ENCODE data around the gene RASSF7. TPM values are rescaled to one million over a fixed set of nuclear protein-coding genes. Genes with fewer than 3 reads are reported as not detected.

The RASSF7 gene
- total and polyA plus RNA-seq, 2 donors from 2014 or later = 106 to 108 TPM

DNA sequence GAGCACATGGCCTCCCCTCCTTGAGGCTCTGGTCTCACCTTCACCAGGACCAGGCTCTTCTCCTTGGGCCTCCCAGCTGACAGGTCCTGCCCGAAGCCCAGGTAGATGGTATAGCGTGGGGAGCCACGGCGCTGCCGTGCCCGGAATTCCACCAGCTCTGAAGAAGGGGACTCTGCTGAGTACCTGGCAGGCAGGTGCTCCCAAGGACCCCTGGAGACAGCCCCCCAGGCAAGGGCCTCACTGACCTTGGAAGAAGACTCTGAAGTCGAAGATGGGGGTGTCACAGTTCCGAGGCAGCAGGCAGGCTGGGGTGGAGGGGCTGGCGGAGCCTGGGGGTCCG lies 52.2 kb downstream of the RASSF7 start:
- DNase-seq (peak in 1 of 5 donors; percentile 72), FAIRE-seq (no peak)
- TF ChIP-seq, protein P1, sequence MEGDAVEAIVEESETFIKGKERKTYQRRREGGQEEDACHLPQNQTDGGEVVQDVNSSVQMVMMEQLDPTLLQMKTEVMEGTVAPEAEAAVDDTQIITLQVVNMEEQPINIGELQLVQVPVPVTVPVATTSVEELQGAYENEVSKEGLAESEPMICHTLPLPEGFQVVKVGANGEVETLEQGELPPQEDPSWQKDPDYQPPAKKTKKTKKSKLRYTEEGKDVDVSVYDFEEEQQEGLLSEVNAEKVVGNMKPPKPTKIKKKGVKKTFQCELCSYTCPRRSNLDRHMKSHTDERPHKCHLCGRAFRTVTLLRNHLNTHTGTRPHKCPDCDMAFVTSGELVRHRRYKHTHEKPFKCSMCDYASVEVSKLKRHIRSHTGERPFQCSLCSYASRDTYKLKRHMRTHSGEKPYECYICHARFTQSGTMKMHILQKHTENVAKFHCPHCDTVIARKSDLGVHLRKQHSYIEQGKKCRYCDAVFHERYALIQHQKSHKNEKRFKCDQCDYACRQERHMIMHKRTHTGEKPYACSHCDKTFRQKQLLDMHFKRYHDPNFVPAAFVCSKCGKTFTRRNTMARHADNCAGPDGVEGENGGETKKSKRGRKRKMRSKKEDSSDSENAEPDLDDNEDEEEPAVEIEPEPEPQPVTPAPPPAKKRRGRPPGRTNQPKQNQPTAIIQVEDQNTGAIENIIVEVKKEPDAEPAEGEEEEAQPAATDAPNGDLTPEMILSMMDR (IDR thresholded peaks at IDR 0.05; ENCODE audit: borderline replicate concordance, extremely low read depth, insufficient read depth) = no peak
- H3K27ac ChIP-seq (ENCODE audit: low read depth in 2 of 2, low read length in 2 of 2) = no peak overlapping the region
- H3K36me3 ChIP-seq (ENCODE audit: control insufficient read depth in 2 of 3, insufficient read depth in 3 of 3, low read length in 3 of 3) = peaks cover 0 to 31% (median 12%) of the 10 kb centered on the region in 3 donors
- H3K4me1 ChIP-seq (ENCODE audit: control insufficient read depth in 2 of 3, insufficient read depth in 2 of 3, low read depth in 1 of 3, low read length in 3 of 3) = peaks cover 0 to 18% (median 0%) of the 10 kb centered on the region in 3 donors
- H3K9ac ChIP-seq (ENCODE audit: low read length in 3 of 3) = no peak overlapping the region
- H3K4me3 ChIP-seq (ENCODE audit: low read length in 3 of 3) = no peak overlapping the region
- intact Hi-C loops (cut with DNase I) = no loop called here
- no peaks in the 10 kb centered on the region for H3K27me3 ChIP-seq (ENCODE audit: control insufficient read depth, insufficient read depth, low read length)
- no peaks in the 10 kb centered on the region for H3K9me3 ChIP-seq (ENCODE audit: control insufficient read depth in 2 of 3, insufficient read depth in 1 of 3, low read length in 3 of 3)

- H3K9me3 ChIP-seq (ENCODE audit: control insufficient read depth in 2 of 3, insufficient read depth in 1 of 3, low read length in 3 of 3) = no peaks in the 10 kb centered on the region
- H3K36me3 ChIP-seq (ENCODE audit: control insufficient read depth in 2 of 3, insufficient read depth in 3 of 3, low read length in 3 of 3) = peaks cover 0 to 30% (median 12%) of the 10 kb centered on the region in 3 donors
- intact Hi-C loops (cut with DNase I) = no loop called here
- no peak overlapping the region for H3K4me3 ChIP-seq (ENCODE audit: low read length in 3 of 3)
- no peak overlapping the region for H3K27ac ChIP-seq (ENCODE audit: low read depth in 2 of 2, low read length in 2 of 2)
- peaks cover 0 to 16% (median 0%) of the 10 kb centered on the region in 3 donors for H3K4me1 ChIP-seq (ENCODE audit: control insufficient read depth in 2 of 3, insufficient read depth in 2 of 3, low read depth in 1 of 3, low read length in 3 of 3)
- FAIRE-seq (no peak), DNase-seq (peak in 4 of 5 donors; percentile 66 to 91 (median 85))
- no peaks in the 10 kb centered on the region for H3K27me3 ChIP-seq (ENCODE audit: control insufficient read depth, insufficient read depth, low read length)
- H3K9ac ChIP-seq (ENCODE audit: low read length in 3 of 3) = no peak overlapping the region
- TF ChIP-seq, protein P1 (IDR thresholded peaks at IDR 0.05; ENCODE audit: borderline replicate concordance, extremely low read depth, insufficient read depth) = no peak
These were observed 52.7 kb downstream of the RASSF7 start for GRCh38 chr11:613369-613968.

Small RNAs within 50 kb of the gene (microRNA-seq; reads per million reads assigned to microRNA genes)
- 118 reads per million, percentile 54 among the genes with 10 or more reads in this experiment for gene MIR210

Other genes starting within 250 kb of the RASSF7 start
- 440 TPM for gene IFITM1, start 246.9 kb upstream of the RASSF7 start, total RNA-seq
- gene IFITM1, start 246.9 kb upstream of the RASSF7 start, polyA plus RNA-seq (ENCODE audit: insufficient read depth, low read depth, low replicate concordance) = 248 TPM
- 1,286 TPM for gene IFITM3, start 240.1 kb upstream of the RASSF7 start, total RNA-seq
- 1,281 TPM for gene IFITM3, start 240.1 kb upstream of the RASSF7 start, polyA plus RNA-seq (ENCODE audit: insufficient read depth, low read depth, low replicate concordance)
- gene B4GALNT4, start 191.5 kb upstream of the RASSF7 start, total RNA-seq = 1.4 TPM
- 0.82 TPM for gene B4GALNT4, start 191.5 kb upstream of the RASSF7 start, polyA plus RNA-seq (ENCODE audit: insufficient read depth, low read depth, low replicate concordance)
- 3.6 TPM for gene PKP3, start 166.8 kb upstream of the RASSF7 start, total RNA-seq
- gene PKP3, start 166.8 kb upstream of the RASSF7 start, polyA plus RNA-seq (ENCODE audit: insufficient read depth, low read depth, low replicate concordance) = 1.9 TPM
- 89.1 TPM for gene SIGIRR, start 146.0 kb upstream of the RASSF7 start, total RNA-seq
- gene SIGIRR, start 146.0 kb upstream of the RASSF7 start, polyA plus RNA-seq (ENCODE audit: insufficient read depth, low read depth, low replicate concordance) = 181 TPM
- gene ANO9, start 119.0 kb upstream of the RASSF7 start, total RNA-seq = 21.8 TPM
- gene ANO9, start 119.0 kb upstream of the RASSF7 start, polyA plus RNA-seq (ENCODE audit: insufficient read depth, low read depth, low replicate concordance) = 11.3 TPM
- gene PTDSS2, start 110.7 kb upstream of the RASSF7 start, total RNA-seq = 28.5 TPM
- gene PTDSS2, start 110.7 kb upstream of the RASSF7 start, polyA plus RNA-seq (ENCODE audit: insufficient read depth, low read depth, low replicate concordance) = 37.7 TPM
- gene RNH1, start 53.7 kb upstream of the RASSF7 start, total RNA-seq = 191 TPM
- 171 TPM for gene RNH1, start 53.7 kb upstream of the RASSF7 start, polyA plus RNA-seq (ENCODE audit: insufficient read depth, low read depth, low replicate concordance)
- 66.1 TPM for gene HRAS, start 25.4 kb upstream of the RASSF7 start, total RNA-seq
- 100 TPM for gene HRAS, start 25.4 kb upstream of the RASSF7 start, polyA plus RNA-seq (ENCODE audit: insufficient read depth, low read depth, low replicate concordance)
- 7.7 TPM for gene LRRC56, start 23.4 kb upstream of the RASSF7 start, total RNA-seq
- 1.2 TPM for gene LRRC56, start 23.4 kb upstream of the RASSF7 start, polyA plus RNA-seq (ENCODE audit: insufficient read depth, low read depth, low replicate concordance)
- 8.0 TPM for gene LMNTD2, start 232 bp upstream of the RASSF7 start, total RNA-seq
- gene LMNTD2, start 232 bp upstream of the RASSF7 start, polyA plus RNA-seq (ENCODE audit: insufficient read depth, low read depth, low replicate concordance) = 6.2 TPM
- 30.9 TPM for gene PHRF1, start 15.5 kb downstream of the RASSF7 start, total RNA-seq
- gene PHRF1, start 15.5 kb downstream of the RASSF7 start, polyA plus RNA-seq (ENCODE audit: insufficient read depth, low read depth, low replicate concordance) = 7.5 TPM
- 36.7 TPM for gene IRF7, start 55.0 kb downstream of the RASSF7 start, total RNA-seq
- gene IRF7, start 55.0 kb downstream of the RASSF7 start, polyA plus RNA-seq (ENCODE audit: insufficient read depth, low read depth, low replicate concordance) = 21.5 TPM
- gene CDHR5, start 64.0 kb downstream of the RASSF7 start, total RNA-seq = 7.0 TPM
- gene CDHR5, start 64.0 kb downstream of the RASSF7 start, polyA plus RNA-seq (ENCODE audit: insufficient read depth, low read depth, low replicate concordance) = 45.6 TPM
- gene SCT, start 66.2 kb downstream of the RASSF7 start, total RNA-seq = not detected
- gene SCT, start 66.2 kb downstream of the RASSF7 start, polyA plus RNA-seq (ENCODE audit: insufficient read depth, low read depth, low replicate concordance) = not detected
- 1.1 TPM for gene DRD4, start 76.3 kb downstream of the RASSF7 start, total RNA-seq
- 0.47 TPM for gene DRD4, start 76.3 kb downstream of the RASSF7 start, polyA plus RNA-seq (ENCODE audit: insufficient read depth, low read depth, low replicate concordance)
- gene DEAF1, start 134.3 kb downstream of the RASSF7 start, total RNA-seq = 54.5 TPM
- 30.2 TPM for gene DEAF1, start 134.3 kb downstream of the RASSF7 start, polyA plus RNA-seq (ENCODE audit: insufficient read depth, low read depth, low replicate concordance)
- 38.6 TPM for gene TMEM80, start 134.8 kb downstream of the RASSF7 start, total RNA-seq
- 36.2 TPM for gene TMEM80, start 134.8 kb downstream of the RASSF7 start, polyA plus RNA-seq (ENCODE audit: insufficient read depth, low read depth, low replicate concordance)
- 287 TPM for gene EPS8L2, start 145.3 kb downstream of the RASSF7 start, total RNA-seq
- gene EPS8L2, start 145.3 kb downstream of the RASSF7 start, polyA plus RNA-seq (ENCODE audit: insufficient read depth, low read depth, low replicate concordance) = 199 TPM
- 175 TPM for gene TALDO1, start 186.5 kb downstream of the RASSF7 start, total RNA-seq
- gene TALDO1, start 186.5 kb downstream of the RASSF7 start, polyA plus RNA-seq (ENCODE audit: insufficient read depth, low read depth, low replicate concordance) = 312 TPM
- gene GATD1, start 216.5 kb downstream of the RASSF7 start, total RNA-seq = 66.2 TPM
- gene GATD1, start 216.5 kb downstream of the RASSF7 start, polyA plus RNA-seq (ENCODE audit: insufficient read depth, low read depth, low replicate concordance) = 38.3 TPM
- gene CEND1, start 229.1 kb downstream of the RASSF7 start, total RNA-seq = 0.16 TPM
- 3.6 TPM for gene CEND1, start 229.1 kb downstream of the RASSF7 start, polyA plus RNA-seq (ENCODE audit: insufficient read depth, low read depth, low replicate concordance)
- 17.8 TPM for gene SLC25A22, start 237.3 kb downstream of the RASSF7 start, total RNA-seq
- 14.3 TPM for gene SLC25A22, start 237.3 kb downstream of the RASSF7 start, polyA plus RNA-seq (ENCODE audit: insufficient read depth, low read depth, low replicate concordance)
- gene PIDD1, start 244.3 kb downstream of the RASSF7 start, total RNA-seq = 16.5 TPM
- 9.1 TPM for gene PIDD1, start 244.3 kb downstream of the RASSF7 start, polyA plus RNA-seq (ENCODE audit: insufficient read depth, low read depth, low replicate concordance)
- gene RPLP2, start 249.0 kb downstream of the RASSF7 start, total RNA-seq = 1,544 TPM
- 1,997 TPM for gene RPLP2, start 249.0 kb downstream of the RASSF7 start, polyA plus RNA-seq (ENCODE audit: insufficient read depth, low read depth, low replicate concordance)